HL-60 (cell line): ENCODE measurements around the gene ZBTB43.

Experiments
- CTCF ChIP-seq: IDR thresholded peaks from one replicate; pipeline ENCODE4 v1.5.1; 2011; ENCODE audit warnings: low read length, control low read depth, inconsistent platforms; ENCODE audit not compliant: insufficient read depth
- GABPA ChIP-seq: IDR thresholded peaks from 2 replicates; pipeline ENCODE4 v1.6.1; 2012; ENCODE audit warnings: low read depth
- POLR2AphosphoS5 ChIP-seq: IDR thresholded peaks from 2 replicates; pipeline ENCODE4 v1.6.1; 2012; ENCODE audit warnings: low read depth
- REST ChIP-seq: IDR thresholded peaks from 2 replicates; pipeline ENCODE4 v1.6.1; 2012; ENCODE audit warnings: low read depth; ENCODE audit not compliant: insufficient replicate concordance
- SPI1 ChIP-seq: IDR thresholded peaks from 2 replicates; pipeline ENCODE4 v1.6.1; 2012; ENCODE audit warnings: low read depth, mild to moderate bottlenecking, borderline replicate concordance

- TF ChIP-seq CTCF (peak; percentile 77), SPI1 (no peak), REST (no peak), POLR2AphosphoS5 (no peak), GABPA (no peak)
These were observed 23.4 kb upstream of the ZBTB43 start for GRCh38 chr9:126781186-126782052.
